ENCODE results near the gene DYNC1H1.

GRCh38 chr14:102050625-102051024 is 86.3 kb downstream of the DYNC1H1 start:
- TF ChIP-seq CTCF (conservative IDR thresholded peaks at IDR 0.05; ENCODE audit: low read depth, low read length), result no peak
- TF ChIP-seq EZH2 (IDR thresholded peaks at IDR 0.05; ENCODE audit: low read length, unreplicated experiment), result no peak
- no peak for TF ChIP-seq EZH2phosphoT487 (IDR thresholded peaks at IDR 0.05; ENCODE audit: borderline replicate concordance, low read length)
